IMR-90 (cell line): ENCODE data around the gene ANKRD11.

Experiments used
- BHLHE40 ChIP-seq: fragments of 150-350 bp; IDR thresholded peaks from 2 replicates; pipeline ENCODE4 v1.6.1; 2016; ENCODE audit warnings: mild to moderate bottlenecking, low read depth, low read length
- CEBPB ChIP-seq: IDR thresholded peaks from 2 replicates; pipeline ENCODE4 v1.6.1; 2012; ENCODE audit warnings: low read depth, low read length, improper control_type of control experiment
- CHD1 ChIP-seq: IDR thresholded peaks from 2 replicates; pipeline ENCODE4 v1.6.1; 2012; ENCODE audit warnings: low read depth, low read length, improper control_type of control experiment
- FOS ChIP-seq: fragments of 150-350 bp; IDR thresholded peaks from 2 replicates; pipeline ENCODE4 v1.6.1; 2016; ENCODE audit warnings: low read depth, low read length
- MAFK ChIP-seq: IDR thresholded peaks from 2 replicates; pipeline ENCODE4 v1.6.1; 2012; ENCODE audit warnings: low read depth, low read length, improper control_type of control experiment
- MAZ ChIP-seq: IDR thresholded peaks from 2 replicates; pipeline ENCODE4 v1.6.1; 2012; ENCODE audit warnings: low read depth, mild to moderate bottlenecking, low read length, improper control_type of control experiment, moderate library complexity, borderline replicate concordance
- POLR2A ChIP-seq: IDR thresholded peaks from 2 replicates; pipeline ENCODE4 v1.6.1; 2012; ENCODE audit warnings: mild to moderate bottlenecking, low read depth, low read length
- RAD21 ChIP-seq: IDR thresholded peaks from 2 replicates; pipeline ENCODE4 v1.6.1; 2012; ENCODE audit warnings: low read length, improper control_type of control experiment
- RFX5 ChIP-seq: IDR thresholded peaks from 2 replicates; pipeline ENCODE4 v1.8.0; 2012; ENCODE audit warnings: low read depth, mild to moderate bottlenecking, low read length, moderate library complexity
- SMC3 ChIP-seq: fragments of 150-350 bp; IDR thresholded peaks from 2 replicates; pipeline ENCODE4 v1.6.1; 2016; ENCODE audit warnings: low read depth, mild to moderate bottlenecking, antibody characterized with exemption, low read length, moderate library complexity
- TF ChIP-seq, protein P1 (sequence below): conservative IDR thresholded peaks from 2 replicates; pipeline ENCODE4 v1.5.1; 2012; ENCODE audit warnings: mild to moderate bottlenecking, low read depth, low read length, improper control_type of control experiment
- TF ChIP-seq, protein P2 (sequence below): fragments of 150-350 bp; IDR thresholded peaks from 2 replicates; pipeline ENCODE4 v1.6.1; 2016; ENCODE audit warnings: low read depth, mild to moderate bottlenecking, low read length, moderate library complexity, borderline replicate concordance

DNA sequence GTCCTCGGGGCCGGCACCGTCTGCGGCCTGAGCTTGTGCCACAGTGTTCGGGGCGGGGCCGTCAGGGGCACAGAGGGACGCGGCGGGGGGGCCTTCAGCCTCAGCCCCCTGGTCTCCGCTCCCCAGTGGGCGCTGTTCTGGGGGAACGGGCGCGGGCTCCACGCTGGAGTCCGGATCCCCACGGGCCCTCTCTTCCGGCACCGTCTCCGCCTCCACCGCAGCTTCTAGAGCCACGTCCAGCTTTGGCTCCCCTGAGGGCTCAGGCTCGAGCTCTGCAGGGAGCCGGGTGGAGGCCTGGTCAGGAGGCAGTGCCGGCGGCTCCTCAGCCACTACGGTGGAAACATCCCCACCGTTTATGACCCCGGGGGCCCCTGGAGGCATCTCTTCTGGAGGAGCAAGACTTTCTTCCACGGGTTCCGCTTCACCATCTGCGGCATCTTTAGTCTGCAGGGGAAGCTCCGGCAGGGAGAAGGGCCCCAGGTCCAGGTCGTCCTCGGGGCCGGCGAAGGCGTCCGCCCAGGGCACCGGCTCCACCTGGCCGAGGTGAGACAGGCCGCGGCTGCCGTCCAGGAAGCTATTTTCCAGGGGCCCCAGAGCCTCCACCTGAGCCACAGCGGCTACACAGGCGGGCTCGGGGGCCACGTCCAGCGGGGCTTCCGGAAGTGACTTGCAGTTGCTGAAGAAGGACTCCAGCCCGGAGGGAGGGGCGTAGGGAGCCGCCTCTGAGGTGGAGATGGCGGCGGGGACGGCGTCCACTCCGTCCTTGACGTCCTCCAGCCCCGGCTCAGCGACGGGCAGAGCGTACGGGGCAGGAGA is 210.5 kb downstream of the ANKRD11 start:
- TF ChIP-seq POLR2A (no peak), BHLHE40 (no peak), MAFK (no peak), RFX5 (no peak), CEBPB (no peak), RAD21 (no peak), FOS (no peak), MAZ (no peak), CHD1 (no peak), SMC3 (no peak)
- TF ChIP-seq, protein P1, sequence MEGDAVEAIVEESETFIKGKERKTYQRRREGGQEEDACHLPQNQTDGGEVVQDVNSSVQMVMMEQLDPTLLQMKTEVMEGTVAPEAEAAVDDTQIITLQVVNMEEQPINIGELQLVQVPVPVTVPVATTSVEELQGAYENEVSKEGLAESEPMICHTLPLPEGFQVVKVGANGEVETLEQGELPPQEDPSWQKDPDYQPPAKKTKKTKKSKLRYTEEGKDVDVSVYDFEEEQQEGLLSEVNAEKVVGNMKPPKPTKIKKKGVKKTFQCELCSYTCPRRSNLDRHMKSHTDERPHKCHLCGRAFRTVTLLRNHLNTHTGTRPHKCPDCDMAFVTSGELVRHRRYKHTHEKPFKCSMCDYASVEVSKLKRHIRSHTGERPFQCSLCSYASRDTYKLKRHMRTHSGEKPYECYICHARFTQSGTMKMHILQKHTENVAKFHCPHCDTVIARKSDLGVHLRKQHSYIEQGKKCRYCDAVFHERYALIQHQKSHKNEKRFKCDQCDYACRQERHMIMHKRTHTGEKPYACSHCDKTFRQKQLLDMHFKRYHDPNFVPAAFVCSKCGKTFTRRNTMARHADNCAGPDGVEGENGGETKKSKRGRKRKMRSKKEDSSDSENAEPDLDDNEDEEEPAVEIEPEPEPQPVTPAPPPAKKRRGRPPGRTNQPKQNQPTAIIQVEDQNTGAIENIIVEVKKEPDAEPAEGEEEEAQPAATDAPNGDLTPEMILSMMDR = no peak
- TF ChIP-seq, protein P2, sequence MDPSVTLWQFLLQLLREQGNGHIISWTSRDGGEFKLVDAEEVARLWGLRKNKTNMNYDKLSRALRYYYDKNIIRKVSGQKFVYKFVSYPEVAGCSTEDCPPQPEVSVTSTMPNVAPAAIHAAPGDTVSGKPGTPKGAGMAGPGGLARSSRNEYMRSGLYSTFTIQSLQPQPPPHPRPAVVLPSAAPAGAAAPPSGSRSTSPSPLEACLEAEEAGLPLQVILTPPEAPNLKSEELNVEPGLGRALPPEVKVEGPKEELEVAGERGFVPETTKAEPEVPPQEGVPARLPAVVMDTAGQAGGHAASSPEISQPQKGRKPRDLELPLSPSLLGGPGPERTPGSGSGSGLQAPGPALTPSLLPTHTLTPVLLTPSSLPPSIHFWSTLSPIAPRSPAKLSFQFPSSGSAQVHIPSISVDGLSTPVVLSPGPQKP = no peak
